ENCODE measurements around the gene PPM1N. TPM values are rescaled to one million over a fixed set of nuclear protein-coding genes. Genes with fewer than 3 reads are reported as not detected.

PPM1N gene
- total RNA-seq, 1 donor from 2014 or later = 0.25 TPM

Other genes with a start within 250 kb of the PPM1N start
- 35.2 TPM for gene MARK4, start 247.2 kb upstream of the PPM1N start, total RNA-seq
- not detected for gene CKM, start 175.6 kb upstream of the PPM1N start, total RNA-seq
- 0.25 TPM for gene KLC3, start 157.7 kb upstream of the PPM1N start, total RNA-seq
- gene ERCC2, start 127.9 kb upstream of the PPM1N start, total RNA-seq = 12.3 TPM
- 0.49 TPM for gene PPP1R13L, start 93.4 kb upstream of the PPM1N start, total RNA-seq
- 4.2 TPM for gene POLR1G, start 91.8 kb upstream of the PPM1N start, total RNA-seq
- 43.8 TPM for gene ERCC1, start 74.5 kb upstream of the PPM1N start, total RNA-seq
- gene FOSB, start 30.4 kb upstream of the PPM1N start, total RNA-seq = 0.49 TPM
- gene RTN2, start 1.4 kb upstream of the PPM1N start, total RNA-seq = 58.8 TPM
- 9.3 TPM for gene VASP, start 9.0 kb downstream of the PPM1N start, total RNA-seq
- gene OPA3, start 86.4 kb downstream of the PPM1N start, total RNA-seq = 1.2 TPM
- 0.25 TPM for gene GPR4, start 103.8 kb downstream of the PPM1N start, total RNA-seq
- 13.0 TPM for gene EML2, start 141.0 kb downstream of the PPM1N start, total RNA-seq
- 0.25 TPM for gene GIPR, start 169.8 kb downstream of the PPM1N start, total RNA-seq
- 101 TPM for gene SNRPD2, start 193.5 kb downstream of the PPM1N start, total RNA-seq
- 4.2 TPM for gene QPCTL, start 194.2 kb downstream of the PPM1N start, total RNA-seq
- 7.6 TPM for gene FBXO46, start 232.5 kb downstream of the PPM1N start, total RNA-seq
- gene MEIOSIN, start 235.0 kb downstream of the PPM1N start, total RNA-seq = not detected

Data from temporal lobe (tissue), 1 donor.